Measurements from ENCODE around the gene RGS6. TPM values are rescaled to one million over a fixed set of nuclear protein-coding genes. Genes with fewer than 3 reads are reported as not detected.

The RGS6 gene
- total and polyA plus RNA-seq, 2 experiments from 2014 or later: not detected

DNA sequence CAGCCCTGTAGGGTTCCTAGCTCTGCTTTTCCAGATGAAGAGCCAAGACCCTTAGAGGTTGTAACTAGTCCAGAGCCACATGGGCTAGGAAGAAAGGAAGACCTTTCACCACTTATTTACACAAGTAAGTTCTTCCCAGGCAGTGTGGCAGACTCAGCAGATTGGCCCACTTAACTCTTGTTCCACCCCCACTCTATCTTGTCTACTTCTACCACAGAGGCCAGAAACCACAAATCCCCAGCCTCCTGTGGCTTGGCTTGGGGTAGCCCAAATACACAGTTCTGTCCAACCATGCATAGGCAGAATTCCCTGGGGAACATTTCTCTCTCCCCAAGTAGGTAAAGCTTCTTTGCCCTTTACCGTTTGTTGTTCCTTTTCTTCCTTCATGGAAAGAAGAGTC, 383.5 kb downstream of the RGS6 start:
- Histone ChIP-seq H2AFZ (no peak overlapping the region), H3K9ac (no peak overlapping the region), H4K20me1 (ENCODE audit: insufficient read depth) (no peaks in the 10 kb centered on the region), H3K27me3 (replicated peaks; ENCODE audit: insufficient read depth) (no peaks in the 10 kb centered on the region), H3K79me2 (ENCODE audit: insufficient read depth) (no peaks in the 10 kb centered on the region), H3K36me3 (ENCODE audit: low read depth) (no peaks in the 10 kb centered on the region), H3K4me3 (no peak overlapping the region), H3K27ac (no peak overlapping the region), H3K4me1 (ENCODE audit: insufficient read depth) (no peaks in the 10 kb centered on the region), H3K9me2 (ENCODE audit: insufficient read depth) (no peaks in the 10 kb centered on the region), H3K4me2 (ENCODE audit: unreplicated experiment) (no peak overlapping the region), H3F3A (ENCODE audit: insufficient read depth) (no peaks in the 10 kb centered on the region), H3K9me3 (ENCODE audit: low read depth) (no peaks in the 10 kb centered on the region)
- TF ChIP-seq EZH2 (IDR thresholded peaks at IDR 0.05; ENCODE audit: insufficient read depth, poor library complexity, severe bottlenecking) (no peak), EZH2phosphoT487 (IDR thresholded peaks at IDR 0.05; ENCODE audit: insufficient read depth, low read depth) (no peak)
- no peak for DNase-seq
- WGBS, 2 experiments (ENCODE audit: low coverage in 1 of 2, low lambda C conversion rate in 2 of 2, missing lambda C conversion rate in 2 of 2): 56 to 64% methylated on average over 1 of the region's 1 CpG
- in situ Hi-C loops (cut with MboI): no loop called here

DNA sequence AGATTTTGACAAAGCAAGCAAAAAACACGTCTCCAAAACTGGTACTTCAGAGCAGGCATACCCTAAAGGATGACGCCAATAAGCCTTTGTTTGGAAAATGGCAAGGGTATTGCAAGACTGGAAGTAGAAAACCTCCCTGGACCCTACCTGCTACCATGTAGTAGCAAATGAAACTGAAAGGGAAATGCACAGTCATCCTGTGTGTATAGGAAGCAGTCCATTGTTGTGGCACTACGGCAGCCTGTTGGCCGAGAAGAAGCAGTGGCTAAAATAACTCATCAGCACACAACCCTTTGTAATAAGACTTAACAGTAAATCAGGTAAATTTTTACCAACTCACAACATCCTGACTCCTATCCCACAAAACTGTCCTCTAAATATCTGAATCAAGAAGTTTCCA, 386.4 kb downstream of the RGS6 start:
- no peaks in the 10 kb centered on the region for H3K27me3 ChIP-seq (replicated peaks; ENCODE audit: insufficient read depth)
- H2AFZ ChIP-seq: no peak overlapping the region
- no peaks in the 10 kb centered on the region for H3K36me3 ChIP-seq (ENCODE audit: low read depth)
- no peak overlapping the region for H3K4me3 ChIP-seq
- no peak overlapping the region for H3K27ac ChIP-seq
- H3K4me1 ChIP-seq (ENCODE audit: insufficient read depth): no peaks in the 10 kb centered on the region
- no peak for DNase-seq
- H3K9me2 ChIP-seq (ENCODE audit: insufficient read depth): no peaks in the 10 kb centered on the region
- no peaks in the 10 kb centered on the region for H4K20me1 ChIP-seq (ENCODE audit: insufficient read depth)
- no peaks in the 10 kb centered on the region for H3K79me2 ChIP-seq (ENCODE audit: insufficient read depth)
- no peaks in the 10 kb centered on the region for H3K9me3 ChIP-seq (ENCODE audit: low read depth)
- WGBS, 2 experiments (ENCODE audit: low coverage in 1 of 2, low lambda C conversion rate in 2 of 2, missing lambda C conversion rate in 2 of 2): 24 to 32% methylated on average over 4 of the region's 4 CpGs
- in situ Hi-C loops (cut with MboI): no loop called here
- H3K9ac ChIP-seq: no peak overlapping the region
- no peak overlapping the region for H3K4me2 ChIP-seq (ENCODE audit: unreplicated experiment)
- TF ChIP-seq EZH2phosphoT487 (IDR thresholded peaks at IDR 0.05; ENCODE audit: insufficient read depth, low read depth) (no peak), EZH2 (IDR thresholded peaks at IDR 0.05; ENCODE audit: insufficient read depth, poor library complexity, severe bottlenecking) (no peak)
- H3F3A ChIP-seq (ENCODE audit: insufficient read depth): no peaks in the 10 kb centered on the region

DNA sequence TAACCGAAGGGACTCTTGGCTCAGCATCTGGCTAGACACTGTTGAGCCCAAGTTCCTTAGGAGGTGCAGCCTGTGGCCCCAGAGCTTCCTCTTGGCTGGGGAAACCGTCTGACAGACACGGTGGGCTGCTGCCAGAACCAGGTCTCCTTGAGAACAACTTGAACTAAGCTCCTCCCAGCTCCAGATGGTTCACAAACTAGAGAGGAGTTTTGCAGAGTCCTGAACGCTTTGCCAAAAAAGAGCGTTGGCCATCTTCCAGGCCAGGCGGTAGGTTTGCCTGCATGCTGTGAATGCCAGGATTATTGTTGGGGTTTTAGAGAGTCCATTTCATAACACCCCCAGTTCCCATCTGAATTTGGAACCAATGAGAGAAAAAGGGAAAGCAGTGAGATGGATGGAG, 399.8 kb downstream of the RGS6 start:
- Histone ChIP-seq H3K27me3 (replicated peaks; ENCODE audit: insufficient read depth) (no peaks in the 10 kb centered on the region), H2AFZ (no peak overlapping the region), H3K9ac (no peak overlapping the region), H3K4me2 (ENCODE audit: unreplicated experiment) (no peak overlapping the region), H3K36me3 (ENCODE audit: low read depth) (no peaks in the 10 kb centered on the region), H3K4me3 (no peak overlapping the region), H3K9me3 (ENCODE audit: low read depth) (no peaks in the 10 kb centered on the region), H3K9me2 (ENCODE audit: insufficient read depth) (no peaks in the 10 kb centered on the region), H3K4me1 (ENCODE audit: insufficient read depth) (no peaks in the 10 kb centered on the region), H3F3A (ENCODE audit: insufficient read depth) (no peaks in the 10 kb centered on the region), H3K27ac (no peak overlapping the region), H3K79me2 (ENCODE audit: insufficient read depth) (no peaks in the 10 kb centered on the region), H4K20me1 (ENCODE audit: insufficient read depth) (no peaks in the 10 kb centered on the region)
- DNase-seq: no peak
- WGBS, 2 experiments (ENCODE audit: low coverage in 1 of 2, low lambda C conversion rate in 2 of 2, missing lambda C conversion rate in 2 of 2): 3 to 5% methylated on average over 6 of the region's 6 CpGs
- TF ChIP-seq EZH2 (IDR thresholded peaks at IDR 0.05; ENCODE audit: insufficient read depth, poor library complexity, severe bottlenecking): no peak
- TF ChIP-seq EZH2phosphoT487 (IDR thresholded peaks at IDR 0.05; ENCODE audit: insufficient read depth, low read depth): no peak
- in situ Hi-C loops (cut with MboI): no loop called here

DNA sequence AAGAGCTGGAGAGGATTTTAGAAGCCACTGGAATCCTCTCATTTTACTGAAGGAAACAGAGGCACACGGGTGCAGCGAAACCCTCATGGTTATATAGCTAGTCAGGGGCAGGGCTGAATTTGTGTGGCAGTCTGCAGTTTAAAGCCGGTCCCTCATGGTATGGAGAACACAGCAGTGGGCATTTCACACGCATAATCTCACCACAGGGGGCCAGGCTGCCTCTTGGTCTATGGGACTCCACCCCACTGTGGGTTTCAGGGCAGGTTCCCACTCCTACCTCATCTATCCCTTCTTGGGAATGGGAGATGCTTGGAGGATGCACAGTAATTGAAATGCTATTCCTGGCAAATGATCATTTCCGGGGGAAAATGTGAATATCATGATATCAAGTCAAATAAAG, 400.6 kb downstream of the RGS6 start:
- Histone ChIP-seq H3K27me3 (replicated peaks; ENCODE audit: insufficient read depth) (no peaks in the 10 kb centered on the region), H3K4me1 (ENCODE audit: insufficient read depth) (no peaks in the 10 kb centered on the region)
- 29 to 35% methylated on average over 5 of the region's 5 CpGs for WGBS, 2 experiments (ENCODE audit: low coverage in 1 of 2, low lambda C conversion rate in 2 of 2, missing lambda C conversion rate in 2 of 2)

DNA sequence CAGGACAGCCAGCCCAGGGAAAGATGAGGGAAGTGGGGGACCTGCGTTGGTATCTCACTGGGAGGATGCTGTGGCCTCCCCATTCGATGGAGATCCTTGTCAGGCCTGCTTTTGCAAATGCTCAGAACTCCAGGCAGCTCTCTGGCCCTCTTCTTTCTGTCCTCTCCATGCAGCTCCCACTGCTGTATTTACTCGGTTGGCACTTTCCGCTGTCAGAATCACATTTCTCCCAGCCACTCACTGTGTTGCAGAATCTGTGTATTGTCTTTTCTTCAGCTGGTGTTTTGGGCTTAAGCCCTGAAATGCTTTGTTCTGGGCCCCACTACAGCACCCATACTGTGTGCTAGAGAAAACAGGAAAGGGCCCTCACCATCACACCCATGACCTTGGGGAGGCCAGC, 401.1 kb downstream of the RGS6 start:
- Histone ChIP-seq H3K27ac (no peak overlapping the region), H3K36me3 (ENCODE audit: low read depth) (no peaks in the 10 kb centered on the region), H3K4me3 (no peak overlapping the region), H4K20me1 (ENCODE audit: insufficient read depth) (no peaks in the 10 kb centered on the region), H3K27me3 (replicated peaks; ENCODE audit: insufficient read depth) (no peaks in the 10 kb centered on the region), H3K79me2 (ENCODE audit: insufficient read depth) (no peaks in the 10 kb centered on the region), H3K9ac (no peak overlapping the region), H3K4me2 (ENCODE audit: unreplicated experiment) (no peak overlapping the region), H2AFZ (no peak overlapping the region), H3F3A (ENCODE audit: insufficient read depth) (no peaks in the 10 kb centered on the region), H3K9me3 (ENCODE audit: low read depth) (no peaks in the 10 kb centered on the region), H3K4me1 (ENCODE audit: insufficient read depth) (no peaks in the 10 kb centered on the region), H3K9me2 (ENCODE audit: insufficient read depth) (no peaks in the 10 kb centered on the region)
- 31 to 37% methylated on average over 4 of the region's 4 CpGs for WGBS, 2 experiments (ENCODE audit: low coverage in 1 of 2, low lambda C conversion rate in 2 of 2, missing lambda C conversion rate in 2 of 2)
- DNase-seq: no peak
- in situ Hi-C loops (cut with MboI): no loop called here
- TF ChIP-seq EZH2phosphoT487 (IDR thresholded peaks at IDR 0.05; ENCODE audit: insufficient read depth, low read depth): no peak
- TF ChIP-seq EZH2 (IDR thresholded peaks at IDR 0.05; ENCODE audit: insufficient read depth, poor library complexity, severe bottlenecking): no peak

More for the DNA sequence above, 400.6 kb downstream of the RGS6 start:
- H3K79me2 ChIP-seq (ENCODE audit: insufficient read depth): no peaks in the 10 kb centered on the region
- H3K9me2 ChIP-seq (ENCODE audit: insufficient read depth): no peaks in the 10 kb centered on the region
- in situ Hi-C loops (cut with MboI): no loop called here
- TF ChIP-seq EZH2 (IDR thresholded peaks at IDR 0.05; ENCODE audit: insufficient read depth, poor library complexity, severe bottlenecking) (no peak), EZH2phosphoT487 (IDR thresholded peaks at IDR 0.05; ENCODE audit: insufficient read depth, low read depth) (no peak)
- no peak overlapping the region for H3K4me2 ChIP-seq (ENCODE audit: unreplicated experiment)
- H3K9ac ChIP-seq: no peak overlapping the region
- DNase-seq: no peak
- H3K27ac ChIP-seq: no peak overlapping the region
- H3K9me3 ChIP-seq (ENCODE audit: low read depth): no peaks in the 10 kb centered on the region
- H3F3A ChIP-seq (ENCODE audit: insufficient read depth): no peaks in the 10 kb centered on the region
- no peaks in the 10 kb centered on the region for H3K36me3 ChIP-seq (ENCODE audit: low read depth)
- no peaks in the 10 kb centered on the region for H4K20me1 ChIP-seq (ENCODE audit: insufficient read depth)
- H2AFZ ChIP-seq: no peak overlapping the region
- H3K4me3 ChIP-seq: no peak overlapping the region
